GM19452 (cell line): ENCODE data around the gene CASS4.
A peak's percentile ranks its signal among the peaks of the same experiment; 100 is the strongest.
"Not testable (repeated sequence)": the region's sequence is repeated elsewhere in the genome, so short reads cannot be mapped to it uniquely, and the experiment has no call there.

Experiments
- ATAC-seq: cut with Tn5 transposase; IDR thresholded peaks from one replicate; pipeline ENCODE4 v1.9.1; 2021; ENCODE audit not compliant: unreplicated experiment

The CASS4 gene

DNA sequence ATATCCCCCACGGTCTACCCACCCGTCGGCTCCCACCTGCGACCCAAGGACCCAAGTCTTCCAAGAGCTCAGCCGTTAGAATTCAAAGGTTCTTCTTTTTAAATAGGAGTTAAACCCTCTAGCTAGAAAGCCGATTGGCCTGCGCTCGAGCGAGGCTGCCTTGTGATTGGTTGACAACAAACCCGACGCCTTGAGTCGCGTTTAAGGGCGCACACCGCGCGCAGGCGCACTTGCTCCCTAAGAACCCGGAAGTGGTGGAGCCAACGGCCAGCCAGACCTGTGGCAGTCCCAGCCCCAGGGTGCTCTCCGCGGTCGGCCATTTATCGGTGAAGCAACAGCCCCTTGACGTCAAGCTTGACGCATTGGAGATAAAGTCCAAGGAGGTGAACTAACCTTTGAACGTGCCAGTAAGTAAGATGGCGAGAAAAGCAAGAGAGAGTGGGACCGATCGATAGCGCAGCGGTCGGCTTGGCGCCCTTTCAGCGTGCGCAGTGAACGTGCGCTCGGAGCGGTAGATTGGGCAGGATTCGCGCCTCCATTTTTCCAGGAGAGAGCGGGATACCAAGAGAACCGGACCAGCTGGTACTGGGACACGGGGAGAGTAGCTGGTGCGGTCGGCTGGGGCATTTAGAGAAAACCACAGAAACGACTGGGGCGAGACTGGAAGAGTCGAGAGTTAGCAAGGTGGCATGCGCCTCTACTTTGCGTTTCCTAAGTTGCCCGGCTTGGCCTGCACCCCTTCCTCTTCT is 19.8 kb upstream of the CASS4 start, which contains the start of the genes AURKA and CSTF1:
Gene AURKA (minus strand): TSS at position 84 of the 749 bp plus-strand sequence. CDS start 4,018 bp downstream, outside the sequence.
Gene CSTF1 (plus strand): TSS at position 514 of the 749 bp plus-strand sequence. CDS start 2,908 bp downstream, outside the sequence.
- peak; percentile 93 for ATAC-seq

- ATAC-seq = no peak
Measured at GRCh38 chr20:56392881-56393482, 19.1 kb upstream of the CASS4 start.

DNA sequence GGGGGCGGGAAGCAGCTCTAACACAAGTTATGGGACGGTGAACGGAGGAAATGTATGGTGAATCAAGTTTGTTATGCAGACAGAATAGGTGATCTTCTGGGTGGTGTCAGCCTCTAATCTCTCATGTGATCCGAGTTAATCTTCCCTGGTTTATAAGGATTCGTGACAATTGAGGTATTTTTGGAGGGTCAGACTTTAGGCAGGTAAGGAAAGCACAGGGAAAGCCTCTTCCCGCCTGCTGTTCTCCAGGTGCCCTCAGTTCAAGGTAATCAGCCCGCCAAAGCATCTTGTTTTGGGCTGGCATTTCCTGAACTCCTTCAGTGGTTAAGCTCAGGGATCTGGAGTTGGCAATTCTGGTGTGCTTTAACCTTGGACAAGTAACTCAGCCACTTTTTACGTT is 18.4 kb upstream of the CASS4 start:
- no peak for ATAC-seq

DNA sequence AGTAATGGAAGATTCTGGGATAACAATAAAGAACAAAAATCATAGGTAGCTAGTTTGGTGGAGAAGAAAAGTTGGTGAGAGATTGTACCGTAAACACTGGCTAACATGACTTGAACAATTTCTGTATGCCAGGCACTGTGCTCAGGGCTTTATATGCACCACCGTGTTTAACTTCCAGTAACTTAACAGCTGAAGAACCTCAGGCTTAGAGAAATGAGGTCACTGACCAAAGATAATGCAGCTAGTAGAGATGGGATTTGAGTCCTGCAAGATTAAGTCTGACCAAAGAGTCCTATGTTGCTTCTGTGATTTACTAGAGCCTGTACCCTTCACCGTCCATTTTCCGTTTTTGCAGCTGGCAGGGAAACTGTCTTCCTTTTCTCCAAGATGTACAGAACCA is 16.9 kb upstream of the CASS4 start:
- no peak for ATAC-seq

DNA sequence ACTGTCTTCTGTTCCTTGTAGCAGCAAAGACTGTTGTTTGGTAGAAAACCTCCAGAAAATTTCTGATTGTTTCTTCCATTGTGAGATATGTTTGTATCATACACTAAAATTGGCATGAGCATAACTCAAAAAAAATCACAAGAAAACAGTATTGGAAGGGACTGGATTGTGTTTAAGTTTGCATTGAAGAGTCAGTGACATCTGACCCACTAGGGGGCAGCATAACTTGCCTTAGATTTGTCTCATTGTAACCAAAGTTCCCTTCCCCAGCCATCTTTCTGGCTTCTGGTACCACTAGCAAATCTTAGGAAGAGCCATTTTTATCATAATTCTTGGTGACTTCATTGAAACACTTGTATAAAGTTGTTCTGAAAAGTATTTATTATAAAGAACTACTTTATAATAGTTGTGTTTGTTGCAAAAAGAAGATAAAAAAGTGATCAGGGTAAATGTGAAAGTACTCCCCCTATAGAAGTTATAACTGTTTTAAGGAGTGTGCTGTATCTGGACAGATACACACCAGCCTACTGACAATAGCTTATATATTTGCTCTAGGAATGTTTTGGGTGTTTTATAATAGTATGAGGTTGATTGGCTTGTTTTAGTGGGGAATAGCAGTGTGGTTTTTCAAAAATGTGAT is 11.9 kb upstream of the CASS4 start:
- peak; percentile 67 for ATAC-seq

- ATAC-seq = no peak
Measured at GRCh38 chr20:56403465-56403864, 8.6 kb upstream of the CASS4 start.

DNA sequence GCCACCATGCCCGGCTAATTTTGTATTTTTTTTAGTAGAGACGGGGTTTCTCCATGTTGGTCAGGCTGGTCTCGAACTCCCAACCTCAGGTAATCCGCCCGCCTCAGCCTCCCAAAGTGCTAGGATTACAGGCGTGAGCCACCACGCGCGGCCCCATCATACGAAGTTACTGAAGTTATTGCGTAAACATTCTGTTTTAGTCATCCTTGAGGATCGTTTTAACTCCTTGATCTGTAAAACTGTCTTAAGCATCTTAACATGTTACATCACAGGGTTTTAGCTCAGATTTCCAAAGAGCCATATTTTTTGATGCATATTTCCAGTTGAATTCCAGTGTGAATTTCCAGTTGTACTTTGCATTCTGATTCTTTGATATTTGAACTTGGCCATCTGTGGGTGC is 6.7 kb upstream of the CASS4 start:
- not testable (repeated sequence) for ATAC-seq

- ATAC-seq = no peak
Measured at GRCh38 chr20:56406910-56407309, 5.2 kb upstream of the CASS4 start.

- no peak for ATAC-seq
Measured at GRCh38 chr20:56409521-56409920, 2.5 kb upstream of the CASS4 start.

GRCh38 chr20:56409956-56410355 is 2.1 kb upstream of the CASS4 start:
- ATAC-seq = no peak

DNA sequence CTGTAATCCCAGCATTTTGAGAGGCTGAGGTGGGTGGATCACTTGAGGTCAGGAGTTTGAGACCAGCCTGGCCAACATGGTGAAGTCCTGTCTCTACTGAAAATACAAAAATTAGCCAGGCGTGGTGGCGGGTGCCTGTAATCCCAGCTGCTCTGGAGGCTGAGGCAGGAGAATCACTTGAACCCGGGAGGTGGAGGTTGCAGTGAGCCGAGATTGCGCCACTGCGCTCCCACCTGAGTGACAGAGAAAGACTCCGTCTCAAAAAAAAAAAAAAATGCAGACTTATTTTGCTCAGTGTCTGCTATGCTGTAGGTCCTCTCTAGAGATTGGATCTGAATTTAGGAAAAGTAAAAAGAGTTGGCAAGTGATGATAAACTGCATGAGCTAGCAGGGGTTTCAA is 773 bp upstream of the CASS4 start:
- not testable (repeated sequence) for ATAC-seq

- ATAC-seq = no peak
Measured at GRCh38 chr20:56412473-56412790, 372 bp downstream of the CASS4 start.

DNA sequence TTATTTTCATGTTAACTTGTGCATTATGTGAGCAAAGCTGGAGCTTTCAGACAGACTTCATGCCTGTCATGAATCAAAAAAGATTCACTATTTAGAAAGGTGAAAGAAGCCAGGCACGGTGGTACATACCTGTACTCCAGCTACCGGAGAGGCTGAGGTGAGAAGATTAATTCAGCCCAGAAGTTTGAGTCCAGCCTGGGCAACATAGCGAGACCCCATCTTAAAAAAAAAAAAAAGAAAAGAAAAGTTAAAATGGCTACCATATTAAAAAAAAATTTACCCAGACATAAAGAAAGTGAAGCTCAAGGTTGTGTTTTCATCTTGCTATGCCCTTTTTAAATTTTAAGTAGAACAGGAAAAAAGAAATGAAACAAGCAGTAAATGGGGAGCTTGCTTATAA is 889 bp downstream of the CASS4 start:
- ATAC-seq = no peak

DNA sequence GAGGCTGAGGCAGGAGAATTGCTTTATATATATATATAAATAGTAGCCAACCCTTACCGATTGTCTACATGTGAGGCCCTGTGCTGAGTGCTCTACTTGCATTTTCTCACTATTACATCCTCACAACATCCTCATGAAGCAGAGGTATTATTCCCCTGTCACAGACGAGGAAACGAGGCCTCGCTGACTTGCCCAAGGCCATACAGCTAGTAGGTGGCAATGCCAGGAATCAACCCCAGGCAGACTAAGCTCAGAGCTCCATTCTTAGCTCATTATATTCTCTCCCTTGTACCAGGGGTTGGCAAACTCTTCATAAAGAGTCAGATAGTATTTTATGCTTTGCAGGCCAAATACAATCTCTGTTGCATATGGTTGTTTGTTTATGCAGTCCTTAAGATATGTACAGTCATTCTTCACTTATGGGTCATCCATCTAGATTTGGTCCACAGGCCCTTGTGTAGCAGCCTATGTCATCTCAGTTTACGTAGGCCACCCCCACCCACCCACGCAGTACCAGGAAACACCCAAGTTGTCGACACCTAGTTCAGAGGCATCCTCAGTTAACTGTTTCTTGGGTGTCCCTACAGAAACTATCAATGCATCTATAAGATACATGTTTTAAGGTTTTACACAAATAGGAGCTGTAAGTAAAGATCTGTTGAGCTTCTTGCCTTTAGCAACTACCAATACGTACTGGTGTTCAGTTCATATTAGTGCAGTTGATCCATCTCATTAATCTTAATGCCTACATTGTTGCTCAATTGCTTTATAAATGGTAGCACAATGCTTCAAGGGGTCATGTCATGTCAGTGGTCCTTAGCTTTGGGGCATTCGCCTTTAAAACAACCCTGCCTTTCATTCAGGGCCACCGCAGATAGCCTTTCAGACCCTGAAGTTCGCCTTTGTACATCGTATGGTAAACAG is 3.0 kb downstream of the CASS4 start:
- no peak for ATAC-seq

- ATAC-seq = no peak
Measured at GRCh38 chr20:56417402-56417801, 5.3 kb downstream of the CASS4 start.

DNA sequence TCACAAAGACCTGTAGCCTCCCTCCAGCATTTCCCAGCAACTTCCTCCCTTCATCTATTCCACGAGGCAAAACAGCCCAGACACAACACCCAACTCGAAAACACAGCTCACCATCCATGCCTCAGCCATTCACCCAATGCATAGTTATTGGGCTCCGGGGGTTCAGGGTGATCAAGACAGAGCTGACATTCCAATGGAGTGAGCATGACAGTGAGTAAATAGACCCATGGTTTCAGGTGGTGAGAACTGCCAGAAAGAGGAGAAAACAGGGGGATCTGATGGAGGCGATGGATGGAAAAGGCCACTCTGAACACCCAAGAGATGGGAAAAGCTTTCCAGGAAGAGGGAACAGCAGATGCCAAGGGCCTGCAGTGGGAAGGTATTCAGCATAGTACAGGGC is 5.9 kb downstream of the CASS4 start:
- ATAC-seq = no peak

GRCh38 chr20:56418385-56418861 is 6.4 kb downstream of the CASS4 start:
- ATAC-seq = no peak

GRCh38 chr20:56420028-56420427 is 8.0 kb downstream of the CASS4 start:
- no peak for ATAC-seq

DNA sequence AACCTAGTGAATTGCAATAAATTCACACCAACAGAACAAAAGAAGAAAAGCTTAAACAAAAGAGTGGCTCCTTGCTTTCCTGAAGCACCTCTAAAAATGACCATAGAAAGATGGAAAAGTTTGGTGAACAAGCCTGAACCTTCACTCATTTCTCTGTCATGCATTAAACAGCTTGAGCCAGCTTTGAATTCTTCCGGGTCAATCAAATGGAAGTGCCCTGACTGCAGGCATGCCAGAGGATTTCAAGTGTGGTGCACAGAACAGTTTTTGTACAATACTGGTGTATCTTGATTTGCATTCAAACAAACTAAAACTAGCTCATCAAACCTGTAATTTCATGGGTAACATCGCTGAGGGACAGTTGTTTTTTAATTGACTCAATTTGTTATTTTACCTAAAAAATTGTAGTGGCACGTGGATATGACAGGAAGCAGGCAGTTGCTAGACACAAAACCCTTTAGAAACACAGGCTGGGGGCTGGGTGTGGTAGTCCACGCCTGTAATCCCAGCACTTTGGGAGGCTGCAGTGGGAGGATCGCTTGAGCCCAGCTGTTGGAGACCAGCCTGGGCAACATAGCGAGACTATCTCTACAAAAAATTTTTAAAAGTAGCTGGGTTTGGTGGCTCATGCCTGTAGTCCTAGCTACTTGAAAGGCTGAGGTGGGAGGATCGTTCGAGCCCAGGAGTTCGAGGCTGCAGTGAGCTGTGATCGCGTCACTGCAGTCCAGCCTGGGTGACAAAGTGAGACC is 9.1 kb downstream of the CASS4 start:
- no peak for ATAC-seq

- ATAC-seq = no peak
Measured at GRCh38 chr20:56422076-56422823, 10.2 kb downstream of the CASS4 start.
